GM19043 (cell line): ENCODE results near the gene JTB.

Experiments used
- ATAC-seq: cut with Tn5 transposase; IDR thresholded peaks from one replicate; pipeline ENCODE4 v1.9.1; 2021; ENCODE audit warnings: low read depth; ENCODE audit not compliant: unreplicated experiment

JTB gene

DNA sequence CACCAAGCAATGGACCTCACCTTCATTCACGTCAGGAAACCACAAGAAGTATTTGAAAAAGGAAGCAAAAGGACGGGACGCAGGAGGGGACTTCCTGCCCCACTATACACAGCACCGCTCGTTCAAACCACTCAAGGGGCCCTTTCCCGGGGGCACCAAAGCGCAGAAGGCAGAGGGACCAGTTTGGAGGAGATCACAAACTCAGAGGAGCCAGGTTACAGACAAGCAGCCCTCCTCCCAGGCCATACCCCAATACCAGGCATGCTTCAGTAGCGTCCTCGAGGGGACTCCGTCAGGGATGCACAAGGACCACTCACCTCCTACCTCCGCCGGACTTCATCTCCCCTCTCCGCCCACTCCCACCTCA is 19.7 kb downstream of the JTB start:
- ATAC-seq: no peak

DNA sequence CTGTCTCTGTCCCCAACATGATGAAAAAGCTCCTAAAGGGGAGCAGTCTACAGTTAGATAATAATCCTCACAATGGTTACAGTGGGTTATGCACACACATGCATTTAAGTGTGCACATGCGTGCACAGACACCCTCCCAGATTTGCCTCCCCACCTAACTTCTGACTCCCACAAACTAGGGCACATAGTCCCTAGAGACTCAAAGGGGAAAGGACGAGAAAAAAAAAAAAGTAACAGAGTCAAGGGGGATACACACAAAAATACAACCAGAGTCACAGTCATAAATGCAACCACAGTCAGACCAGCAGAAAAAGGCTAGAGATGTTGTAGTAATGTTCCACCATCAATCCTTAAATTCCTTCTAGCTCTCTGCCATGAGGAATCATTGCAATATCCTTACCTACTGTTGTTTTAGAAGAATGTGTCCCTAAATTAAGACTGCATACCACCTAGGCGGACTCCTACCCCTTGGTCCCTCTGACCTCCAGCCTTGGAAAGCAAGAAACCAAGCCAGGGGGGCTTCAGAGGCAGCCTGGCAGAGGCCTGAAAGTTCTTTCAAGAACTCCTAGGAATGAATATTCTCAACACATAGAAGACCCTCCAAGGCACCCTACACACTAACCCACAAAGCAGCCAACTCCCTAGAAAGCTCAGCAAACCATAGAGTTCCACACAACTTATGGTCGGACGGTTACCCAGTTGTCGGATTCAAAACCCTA is 20.3 kb downstream of the JTB start:
- ATAC-seq: no peak

- no peak for ATAC-seq
Observed at GRCh38 chr1:153954826-153955225, 22.6 kb downstream of the JTB start.

DNA sequence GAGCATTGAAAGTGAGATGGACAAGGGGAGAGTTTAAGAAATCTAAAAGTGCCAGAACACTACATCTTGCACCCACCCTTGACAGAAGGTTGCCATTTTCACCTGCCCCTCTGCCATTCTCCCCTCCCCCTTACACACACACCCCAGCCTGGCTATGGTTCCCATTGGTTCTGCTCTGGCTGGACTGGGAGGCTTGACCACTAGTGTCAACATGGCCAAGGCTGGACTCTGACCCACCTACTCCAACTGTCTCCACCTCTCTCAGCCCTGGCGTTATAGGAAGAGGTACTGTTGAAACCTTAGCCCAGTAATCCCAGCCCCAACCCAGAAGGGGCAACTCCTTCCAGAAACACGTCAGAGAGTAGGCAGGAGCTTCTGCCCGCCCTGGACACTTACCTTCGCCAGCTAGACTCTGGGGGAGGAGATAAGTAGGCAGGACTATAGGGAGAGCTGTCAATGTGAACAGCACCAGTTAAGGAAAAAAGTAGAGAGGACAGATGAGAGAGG is 23.6 kb downstream of the JTB start:
- ATAC-seq: no peak

- no peak for ATAC-seq
Observed at GRCh38 chr1:153951801-153952200, 25.7 kb downstream of the JTB start.

GRCh38 chr1:153951183-153951582 is 26.3 kb downstream of the JTB start:
- no peak for ATAC-seq

- ATAC-seq: peak; percentile 60
Observed at GRCh38 chr1:153946622-153947241, 30.7 kb downstream of the JTB start, which contains the start of gene DENND4B. Gene DENND4B (minus strand): TSS chr1:153946718. CDS start chr1:153944374, 2,344 bp downstream.

GRCh38 chr1:153945795-153946621 is 31.5 kb downstream of the JTB start:
- peak; percentile 61 for ATAC-seq

- ATAC-seq: peak; percentile 33
Observed at GRCh38 chr1:153945131-153945794, 32.2 kb downstream of the JTB start.

- ATAC-seq: no peak
Observed at GRCh38 chr1:153944827-153945117, 32.7 kb downstream of the JTB start.

GRCh38 chr1:153944005-153944826 is 33.3 kb downstream of the JTB start:
- no peak for ATAC-seq

DNA sequence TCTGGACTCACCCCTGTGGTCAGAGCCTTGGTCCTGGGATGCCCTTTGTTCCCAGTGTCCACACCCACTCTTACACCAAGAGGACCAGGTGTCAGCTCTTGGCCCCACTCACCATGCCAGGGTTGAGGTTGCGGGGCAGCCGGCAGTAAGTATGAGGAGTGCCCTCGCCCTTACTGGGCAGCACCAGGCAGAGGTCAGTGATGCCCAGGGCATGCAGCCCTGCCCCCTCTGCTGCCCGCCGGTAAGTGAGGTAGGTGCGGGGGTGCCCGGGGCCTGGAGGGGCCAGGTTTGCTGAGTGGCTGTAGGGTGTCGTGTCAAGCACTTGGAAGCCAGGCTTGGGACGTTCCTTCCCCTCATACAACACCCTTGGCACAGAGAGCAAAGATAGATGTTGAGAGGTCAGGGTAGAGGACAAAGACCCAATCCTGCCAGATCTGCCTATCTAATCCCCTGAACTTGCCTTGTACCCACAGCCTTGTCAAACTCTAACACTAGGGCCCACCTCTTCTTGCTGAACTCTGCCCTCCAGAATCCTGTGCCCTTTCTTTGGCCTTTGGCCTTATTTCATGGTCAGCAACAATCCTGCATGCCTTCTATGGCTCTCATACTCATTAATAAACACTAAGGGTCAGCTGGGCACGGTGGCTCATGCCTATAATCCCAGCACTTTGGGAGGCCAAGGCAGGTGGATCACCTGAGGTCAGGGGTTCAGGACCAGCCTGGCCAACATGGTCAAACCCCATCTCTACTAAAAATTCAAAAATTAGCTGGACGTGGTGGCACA is 34.5 kb downstream of the JTB start:
- ATAC-seq: no peak

DNA sequence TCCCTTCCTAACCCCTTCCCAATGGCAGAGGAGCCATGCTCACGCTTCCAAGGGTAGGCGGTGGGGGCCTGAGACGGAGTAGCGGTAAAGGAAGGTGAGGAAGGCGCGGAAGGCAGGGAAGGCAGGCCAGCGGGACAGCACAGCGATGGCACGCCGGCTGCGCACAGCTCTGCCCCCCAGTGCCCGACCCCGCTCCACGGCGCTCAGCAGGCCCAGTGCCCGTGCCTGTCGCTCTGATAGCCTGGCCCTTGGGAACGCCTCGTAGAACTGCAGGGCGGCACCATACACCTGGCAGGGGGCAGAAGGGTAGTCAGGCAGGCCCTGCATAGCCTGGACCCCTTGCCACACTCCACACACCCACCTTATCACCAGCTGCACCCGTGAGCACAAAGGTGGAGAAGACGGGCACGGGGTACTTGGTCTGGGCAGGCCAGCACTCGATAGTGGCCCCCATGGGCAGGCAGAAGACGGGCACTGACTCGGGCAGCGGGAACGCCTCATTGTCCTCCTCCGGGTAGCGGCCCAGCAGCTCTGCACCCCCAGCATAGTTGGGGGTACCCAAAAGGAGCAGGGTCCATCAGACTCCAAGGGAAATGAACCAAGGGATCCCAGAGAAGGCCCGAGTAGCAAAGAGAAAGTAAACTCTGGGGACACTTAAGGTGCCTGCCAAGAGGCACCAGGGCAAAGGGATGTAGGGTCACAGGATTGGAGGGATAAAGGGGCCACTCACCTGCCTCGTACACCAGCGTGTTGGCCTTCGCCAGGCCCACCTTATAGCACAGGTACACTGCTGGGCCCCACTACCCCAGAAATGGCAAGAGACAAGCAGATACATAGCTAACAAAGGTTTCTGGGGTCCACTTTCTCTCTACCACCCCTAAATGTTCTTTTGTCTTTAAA is 35.4 kb downstream of the JTB start:
- ATAC-seq: no peak

- ATAC-seq: no peak
Observed at GRCh38 chr1:153940756-153941155, 36.7 kb downstream of the JTB start.

DNA sequence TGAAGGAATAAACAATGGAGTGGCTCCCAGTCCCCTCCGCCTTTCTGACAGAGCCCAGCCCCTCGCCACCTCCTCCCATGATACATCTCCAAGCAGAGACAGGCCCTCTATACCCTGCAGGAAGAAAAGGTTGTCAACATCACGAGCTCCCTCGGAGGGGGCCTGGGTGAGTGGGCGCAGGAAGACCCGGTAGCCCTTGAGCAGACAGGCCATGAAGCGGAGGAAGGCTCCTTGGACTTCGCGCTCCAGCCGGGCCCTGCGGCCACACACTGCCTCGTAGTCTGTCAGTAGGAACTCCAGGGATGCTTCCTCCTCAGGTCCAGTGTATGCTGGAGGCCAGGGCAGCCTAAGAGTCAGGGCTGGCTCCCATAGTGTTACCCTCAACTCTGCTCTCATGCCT is 38.0 kb downstream of the JTB start:
- no peak for ATAC-seq

DNA sequence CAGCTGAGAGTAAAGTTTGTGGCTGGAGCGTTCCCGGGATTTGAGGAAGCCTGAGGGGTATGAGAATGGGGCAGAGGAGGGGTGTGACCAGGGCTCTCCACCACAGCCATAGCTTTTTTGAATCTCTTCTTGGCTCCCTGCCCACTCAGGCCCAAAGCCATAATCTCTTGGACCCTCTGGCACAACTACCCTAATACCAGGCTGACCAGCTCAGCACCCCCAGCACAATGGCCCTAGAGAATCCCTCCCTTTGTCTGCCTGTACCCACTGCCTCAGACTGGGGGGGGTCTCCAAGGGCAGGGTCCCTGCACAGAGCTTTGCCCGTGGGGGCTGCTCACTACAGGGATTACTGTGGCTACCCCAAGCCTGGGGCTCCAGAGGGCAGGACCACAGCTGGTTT is 38.5 kb downstream of the JTB start:
- ATAC-seq: no peak

GRCh38 chr1:153937331-153937730 is 40.1 kb downstream of the JTB start:
- ATAC-seq: no peak

- no peak for ATAC-seq
Observed at GRCh38 chr1:153936011-153936802, 41.3 kb downstream of the JTB start.
